Esophagus muscularis mucosa (tissue), 4 donors: ENCODE data around the gene LDHD.

Experiments used
- CTCF ChIP-seq, 3 experiments: fragments of 200-600 bp in 2 of 3; fragments of 450-650 bp in 1 of 3; sonication (generic) in 2 of 3; IDR thresholded peaks; one replicate each; pipeline ENCODE4 v1.5.1; 2017 to 2019; ENCODE audit warnings: antibody characterized with exemption in 3 of 3, mild to moderate bottlenecking in 2 of 3, moderate library complexity in 1 of 3
- EP300 ChIP-seq: sonication (generic); formaldehyde crosslinking; IDR thresholded peaks from one replicate; pipeline ENCODE4 v1.6.1; 2017; ENCODE audit warnings: antibody characterized with exemption
- POLR2A ChIP-seq: fragments of 450-650 bp; IDR thresholded peaks from one replicate; pipeline ENCODE4 v1.6.1; 2017; ENCODE audit warnings: antibody characterized with exemption, moderate library complexity, mild to moderate bottlenecking, low read depth
- POLR2AphosphoS5 ChIP-seq, 2 donors: sonication (generic); formaldehyde crosslinking; IDR thresholded peaks; one replicate each; pipeline ENCODE4 v1.6.1; 2017; ENCODE audit warnings: antibody characterized with exemption in 2 of 2

- TF ChIP-seq CTCF (IDR thresholded peaks at IDR 0.05) (no peak), POLR2A (no peak), EP300 (no peak), POLR2AphosphoS5 (IDR thresholded peaks at IDR 0.05) (no peak)
Measured at GRCh38 chr16:75085556-75085955, 31.0 kb downstream of the LDHD start.
